ENCODE data around the gene C11orf98. TPM values are rescaled to one million over a fixed set of nuclear protein-coding genes. Genes with fewer than 3 reads are reported as not detected.
"Not testable (repeated sequence)": the region's sequence is repeated elsewhere in the genome, so short reads cannot be mapped to it uniquely, and the experiment has no call there.

C11orf98 gene
- total RNA-seq, 2 donors from 2014 or later: 27.8 to 68.0 TPM

DNA sequence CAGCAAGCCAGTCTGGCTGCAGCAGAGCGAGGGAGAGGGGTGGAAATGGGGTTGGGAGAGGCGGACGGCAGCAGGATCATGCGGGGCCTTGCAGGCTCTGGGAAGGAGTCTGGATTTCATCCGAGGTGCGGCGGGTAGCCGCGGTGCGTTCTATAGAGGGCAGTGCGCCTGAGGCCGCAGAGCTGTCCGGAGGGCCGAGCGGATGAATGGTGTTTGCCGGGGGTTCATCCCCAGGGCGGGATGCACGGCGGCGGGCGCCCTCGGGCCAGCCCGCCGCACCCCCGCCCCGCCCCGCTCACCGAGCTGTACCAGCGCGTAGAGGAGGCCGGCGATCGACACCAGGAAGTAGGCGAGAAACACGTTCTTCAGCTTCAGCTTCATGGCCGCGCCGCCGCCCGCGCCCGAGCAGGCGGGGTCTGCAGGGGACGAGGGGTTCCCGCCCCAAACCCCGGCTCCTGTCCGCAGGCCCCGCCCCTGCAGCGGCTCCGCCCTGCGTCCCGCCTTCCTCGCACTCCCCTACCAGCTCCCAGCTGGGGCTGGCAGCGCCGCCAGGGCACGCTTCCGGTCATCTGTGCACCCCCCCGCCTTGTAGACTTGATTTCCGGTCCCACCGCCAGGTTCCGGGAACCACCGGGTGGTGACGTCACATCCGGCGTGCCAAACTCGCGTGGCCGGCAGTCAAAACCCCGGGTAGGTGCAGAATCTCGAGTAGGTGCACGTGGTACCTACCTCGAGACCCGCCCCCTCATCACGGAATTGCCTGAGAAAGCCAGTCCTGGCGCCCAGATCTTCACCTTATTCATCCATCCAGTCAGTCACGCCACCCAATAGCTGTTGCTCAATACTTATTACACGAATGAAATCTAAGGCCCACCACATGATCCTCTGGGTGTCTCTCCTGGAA, 43.2 kb downstream of the C11orf98 start, which contains the start of gene B3GAT3:
B3GAT3 (minus strand) TSS at position 420 of the 904 bp plus-strand sequence; CDS start at position 381, 39 bp downstream.
- intact Hi-C loops (cut with DNase I): no loop called here
- WGBS: under 1% methylated on average over 77 of the region's 77 CpGs
- H3K27ac ChIP-seq: peak within 1 kb of the TSS; percentile 77 to 88

DNA sequence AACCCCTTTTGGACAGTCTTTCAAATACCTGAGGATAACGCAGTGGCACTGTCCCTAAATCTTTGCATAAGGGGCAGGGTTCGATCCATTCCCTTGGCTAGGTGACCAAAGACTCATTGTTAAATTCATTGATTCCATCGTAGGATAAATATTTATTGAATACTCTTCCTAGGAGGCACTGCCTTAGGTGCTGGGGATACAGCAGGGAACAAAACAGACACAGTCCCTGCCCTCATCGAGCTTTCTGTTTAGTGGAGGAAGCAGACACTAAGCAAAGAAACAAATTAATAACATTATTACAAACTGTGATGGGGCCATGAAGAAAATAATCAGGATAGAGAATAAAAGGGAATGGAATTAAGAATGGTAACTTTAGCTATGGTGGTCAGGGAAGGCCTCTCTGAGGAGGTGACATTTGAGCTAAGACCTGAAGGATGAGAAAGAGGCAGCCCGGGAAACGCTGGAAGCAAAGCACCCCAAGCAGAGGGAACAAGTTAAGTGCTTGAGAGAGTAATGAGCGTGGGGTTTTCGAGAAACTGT, 43.9 kb downstream of the C11orf98 start:
- no peak for DNase-seq (ENCODE audit: low spot score)
- Histone ChIP-seq H3K4me1 (replicated peaks) (peaks cover 6% of the 10 kb centered on the region), H3K4me3 (peak overlapping the region; percentile 64), H3K27me3 (replicated peaks; ENCODE audit: insufficient read depth) (no peaks in the 10 kb centered on the region), H3K9me3 (no peaks in the 10 kb centered on the region), H3K36me3 (peaks cover under 1 to 8% of the 10 kb centered on the region in 2 donors), H3K27ac (peak overlapping the region; percentile 77 to 88)
- no peak for TF ChIP-seq POLR2A (IDR thresholded peaks at IDR 0.05)
- TF ChIP-seq, protein P1, sequence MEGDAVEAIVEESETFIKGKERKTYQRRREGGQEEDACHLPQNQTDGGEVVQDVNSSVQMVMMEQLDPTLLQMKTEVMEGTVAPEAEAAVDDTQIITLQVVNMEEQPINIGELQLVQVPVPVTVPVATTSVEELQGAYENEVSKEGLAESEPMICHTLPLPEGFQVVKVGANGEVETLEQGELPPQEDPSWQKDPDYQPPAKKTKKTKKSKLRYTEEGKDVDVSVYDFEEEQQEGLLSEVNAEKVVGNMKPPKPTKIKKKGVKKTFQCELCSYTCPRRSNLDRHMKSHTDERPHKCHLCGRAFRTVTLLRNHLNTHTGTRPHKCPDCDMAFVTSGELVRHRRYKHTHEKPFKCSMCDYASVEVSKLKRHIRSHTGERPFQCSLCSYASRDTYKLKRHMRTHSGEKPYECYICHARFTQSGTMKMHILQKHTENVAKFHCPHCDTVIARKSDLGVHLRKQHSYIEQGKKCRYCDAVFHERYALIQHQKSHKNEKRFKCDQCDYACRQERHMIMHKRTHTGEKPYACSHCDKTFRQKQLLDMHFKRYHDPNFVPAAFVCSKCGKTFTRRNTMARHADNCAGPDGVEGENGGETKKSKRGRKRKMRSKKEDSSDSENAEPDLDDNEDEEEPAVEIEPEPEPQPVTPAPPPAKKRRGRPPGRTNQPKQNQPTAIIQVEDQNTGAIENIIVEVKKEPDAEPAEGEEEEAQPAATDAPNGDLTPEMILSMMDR (IDR thresholded peaks at IDR 0.05): no peak
- intact Hi-C loops (cut with DNase I): no loop called here
- WGBS: 21% methylated on average over 8 of the region's 8 CpGs

More for the DNA sequence above, 43.2 kb downstream of the C11orf98 start, which contains the start of gene B3GAT3:
- Histone ChIP-seq H3K4me1 (replicated peaks) (peaks cover 6% of the 10 kb centered on the region), H3K4me3 (peak within 1 kb of the TSS; percentile 64), H3K27me3 (replicated peaks; ENCODE audit: insufficient read depth) (no peaks in the 10 kb centered on the region), H3K36me3 (peaks cover 5 to 13% of the 10 kb centered on the region in 2 donors), H3K9me3 (no peaks in the 10 kb centered on the region)
- peak; percentile 99 for TF ChIP-seq POLR2AphosphoS5 (IDR thresholded peaks at IDR 0.05)
- peak; percentile 93 for TF ChIP-seq POLR2A (IDR thresholded peaks at IDR 0.05)
- TF ChIP-seq, protein P1 (IDR thresholded peaks at IDR 0.05): peak in 2 of 4 experiments; percentile 56 to 68
- DNase-seq (ENCODE audit: low spot score): peak; percentile 98

DNA sequence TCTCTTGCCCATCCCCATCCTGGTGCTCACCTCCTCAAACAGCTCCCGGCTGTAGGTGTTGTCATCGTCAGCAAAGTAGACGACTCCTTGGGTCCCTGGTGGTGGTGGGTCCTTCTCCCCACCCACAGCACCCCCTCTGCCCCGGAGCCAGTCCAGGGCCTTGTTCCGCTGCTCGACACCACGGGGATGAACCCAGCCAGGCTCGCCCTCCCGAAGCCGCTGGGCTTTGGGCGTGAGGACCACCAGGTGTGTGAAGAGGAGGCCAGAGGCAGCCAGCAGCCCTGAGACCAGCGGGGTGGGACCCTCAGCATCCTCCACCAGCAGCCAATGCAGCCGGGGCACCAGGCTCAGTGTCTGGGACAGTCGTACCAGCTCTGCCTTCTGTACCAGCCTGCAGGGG, 48.1 kb downstream of the C11orf98 start:
- DNase-seq (ENCODE audit: low spot score); H3K4me3 ChIP-seq; H3K27me3 ChIP-seq (replicated peaks; ENCODE audit: insufficient read depth); H3K9me3 ChIP-seq; H3K27ac ChIP-seq; intact Hi-C loops (cut with DNase I); H3K36me3 ChIP-seq; H3K4me1 ChIP-seq (replicated peaks): not testable (repeated sequence)
- 84% methylated on average over 8 of the region's 14 CpGs for WGBS

DNA sequence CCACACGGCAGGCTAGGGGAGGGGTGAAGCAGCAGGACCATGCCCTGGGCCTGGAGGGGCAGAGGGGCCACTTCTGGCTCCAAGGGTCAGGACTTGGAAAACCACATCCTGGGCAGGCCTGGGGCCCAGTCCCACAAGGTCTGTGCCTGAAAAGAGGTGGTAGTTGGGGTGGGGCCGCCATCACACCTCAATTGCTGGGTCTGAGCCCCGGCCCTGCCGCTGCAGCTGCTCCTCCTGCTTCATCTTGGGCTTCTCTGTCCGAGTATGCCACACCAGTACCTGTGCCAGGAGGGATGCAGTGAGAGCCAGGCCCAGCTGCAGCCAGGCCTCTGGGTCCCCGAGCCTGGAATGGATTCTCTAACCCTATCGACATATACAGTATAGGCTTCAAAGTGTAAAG, 49.5 kb downstream of the C11orf98 start:
- WGBS: 96% methylated on average over 7 of the region's 7 CpGs
- H3K4me3 ChIP-seq: no peak overlapping the region
- H3K27me3 ChIP-seq (replicated peaks; ENCODE audit: insufficient read depth): no peaks in the 10 kb centered on the region
- TF ChIP-seq, protein P1 (IDR thresholded peaks at IDR 0.05): no peak
- TF ChIP-seq POLR2A (IDR thresholded peaks at IDR 0.05) (no peak), POLR2AphosphoS5 (IDR thresholded peaks at IDR 0.05) (no peak)
- DNase-seq (ENCODE audit: low spot score): no peak
- no peaks in the 10 kb centered on the region for H3K9me3 ChIP-seq
- H3K36me3 ChIP-seq: no peaks in the 10 kb centered on the region
- H3K27ac ChIP-seq: no peak overlapping the region
- intact Hi-C loops (cut with DNase I): no loop called here
- H3K4me1 ChIP-seq (replicated peaks): peaks cover 4% of the 10 kb centered on the region

DNA sequence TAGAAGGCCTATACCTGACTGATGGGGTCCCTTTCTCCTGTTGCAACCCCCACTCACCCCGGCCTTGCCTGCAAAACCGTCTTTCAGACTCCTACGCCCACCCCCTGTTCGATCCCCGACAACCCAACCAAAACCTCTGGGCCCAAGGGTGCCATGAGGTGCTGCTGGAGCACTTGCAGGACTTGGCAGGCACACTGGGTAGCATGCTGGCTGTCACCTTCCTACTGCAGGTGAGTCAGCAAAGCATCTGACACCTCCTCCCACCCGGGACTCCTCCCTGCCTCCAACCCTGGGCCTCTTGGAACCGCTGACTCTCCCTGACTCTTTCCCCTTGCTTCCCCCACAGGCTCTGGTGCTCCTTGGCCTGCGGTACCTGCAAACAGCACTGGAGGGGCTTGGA, 50.7 kb downstream of the C11orf98 start:
- TF ChIP-seq POLR2AphosphoS5 (IDR thresholded peaks at IDR 0.05): no peak
- TF ChIP-seq, protein P1 (IDR thresholded peaks at IDR 0.05): no peak
- TF ChIP-seq POLR2A (IDR thresholded peaks at IDR 0.05): no peak
- Histone ChIP-seq H3K27me3 (replicated peaks; ENCODE audit: insufficient read depth) (no peaks in the 10 kb centered on the region), H3K9me3 (no peaks in the 10 kb centered on the region), H3K27ac (peak overlapping the region in 1 of 2 donors; percentile 97), H3K36me3 (no peaks in the 10 kb centered on the region), H3K4me3 (no peak overlapping the region), H3K4me1 (replicated peaks) (peaks cover 3% of the 10 kb centered on the region)
- intact Hi-C loops (cut with DNase I): loop anchor here (5.0 kb wide), 1 partner anchor 67 kb away; the partner anchor contains the start of gene AHNAK
- WGBS: 71% methylated on average over 8 of the region's 8 CpGs
- no peak for DNase-seq (ENCODE audit: low spot score)
